ENCODE results near the gene NTM.
A peak's percentile ranks its signal among the peaks of the same experiment; 100 is the strongest.

Gene NTM

DNA sequence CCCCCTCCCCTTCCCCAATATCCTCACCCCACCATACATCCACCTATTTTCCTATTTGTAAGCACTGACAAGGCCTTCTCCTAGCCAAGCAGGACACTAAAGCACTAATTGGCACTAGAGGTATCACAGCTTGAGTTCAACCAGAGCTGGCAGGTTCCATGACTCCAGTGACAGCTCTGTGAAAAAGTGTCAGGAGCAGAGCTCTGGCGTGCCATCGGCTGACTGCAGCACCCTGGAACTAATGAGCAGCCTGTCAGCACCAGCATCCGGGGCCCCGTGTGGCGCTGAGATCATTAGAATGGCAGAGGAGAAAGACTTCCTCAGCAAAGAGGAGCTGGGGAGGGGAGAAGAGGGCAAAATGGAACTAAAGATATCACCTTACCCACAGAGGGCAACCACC lies 847.4 kb downstream of the NTM start:
- no peak for DNase-seq (ENCODE audit: low spot score)

- DNase-seq (ENCODE audit: low spot score): peak; percentile 35
Measured at GRCh38 chr11:132220474-132220873, 850.1 kb downstream of the NTM start.

DNA sequence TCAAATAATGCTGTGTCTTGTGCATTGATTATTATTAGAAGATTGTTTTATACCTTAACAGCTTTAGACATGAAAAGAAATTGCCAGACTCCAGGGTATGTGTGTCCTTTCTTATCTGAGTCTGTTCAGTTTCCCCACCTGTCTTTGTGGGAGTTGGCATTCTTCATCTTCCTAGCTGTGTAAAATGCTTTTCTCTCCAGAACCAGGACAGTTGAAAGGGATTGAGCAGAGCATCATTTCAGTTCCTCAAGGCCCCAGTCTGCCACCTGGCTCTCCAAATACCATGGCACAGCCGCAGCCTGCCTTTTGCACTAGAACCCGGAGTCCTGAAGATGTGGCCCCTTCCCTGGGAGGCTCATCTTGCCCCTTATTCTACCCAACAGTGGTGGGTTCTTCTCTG lies 851.9 kb downstream of the NTM start:
- DNase-seq (ENCODE audit: low spot score): no peak

DNA sequence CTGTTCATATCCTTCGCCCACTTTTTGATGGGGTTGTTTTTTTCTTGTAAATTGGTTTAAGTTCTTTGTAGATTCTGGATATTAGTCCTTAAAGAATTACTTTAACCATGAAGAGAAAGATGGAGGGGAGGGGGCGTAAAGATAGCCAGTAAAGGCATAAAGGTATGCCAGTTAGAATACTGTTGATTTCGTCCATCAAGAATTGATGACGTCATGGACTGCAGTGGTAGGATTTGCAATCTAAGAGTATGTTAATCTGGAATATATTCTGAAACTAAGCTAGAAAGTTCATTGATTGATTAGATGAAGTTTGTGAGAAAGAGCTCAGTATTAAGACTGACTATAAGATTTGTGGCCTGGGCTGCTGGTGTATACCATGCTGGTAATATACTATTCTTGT lies 856.1 kb downstream of the NTM start:
- no peak for DNase-seq (ENCODE audit: low spot score)

GRCh38 chr11:132228746-132229325 lies 858.4 kb downstream of the NTM start:
- no peak for DNase-seq (ENCODE audit: low spot score)

GRCh38 chr11:132231656-132232347 lies 861.4 kb downstream of the NTM start:
- DNase-seq (ENCODE audit: low spot score): no peak

DNA sequence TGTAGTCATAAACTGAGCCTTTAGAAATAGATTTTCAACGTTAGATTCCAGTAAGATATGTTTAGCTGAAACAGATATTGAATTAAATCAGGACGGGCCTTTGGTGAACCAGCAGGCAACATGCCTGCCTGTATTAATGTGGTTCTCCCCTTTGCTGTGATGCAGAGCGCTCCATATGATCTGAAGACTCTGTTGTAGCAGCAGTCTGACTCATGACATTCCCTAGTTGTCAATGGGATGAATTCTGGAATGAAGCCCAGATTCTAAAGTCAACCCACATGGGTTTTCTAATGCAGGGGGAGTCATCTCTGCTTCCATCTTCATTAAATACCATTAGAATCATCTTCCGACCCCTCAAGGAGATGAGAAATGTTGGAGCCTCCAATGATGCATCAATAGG lies 864.5 kb downstream of the NTM start:
- DNase-seq (ENCODE audit: low spot score): no peak

- DNase-seq (ENCODE audit: low spot score): no peak
Measured at GRCh38 chr11:132237781-132238180, 867.4 kb downstream of the NTM start.

DNA sequence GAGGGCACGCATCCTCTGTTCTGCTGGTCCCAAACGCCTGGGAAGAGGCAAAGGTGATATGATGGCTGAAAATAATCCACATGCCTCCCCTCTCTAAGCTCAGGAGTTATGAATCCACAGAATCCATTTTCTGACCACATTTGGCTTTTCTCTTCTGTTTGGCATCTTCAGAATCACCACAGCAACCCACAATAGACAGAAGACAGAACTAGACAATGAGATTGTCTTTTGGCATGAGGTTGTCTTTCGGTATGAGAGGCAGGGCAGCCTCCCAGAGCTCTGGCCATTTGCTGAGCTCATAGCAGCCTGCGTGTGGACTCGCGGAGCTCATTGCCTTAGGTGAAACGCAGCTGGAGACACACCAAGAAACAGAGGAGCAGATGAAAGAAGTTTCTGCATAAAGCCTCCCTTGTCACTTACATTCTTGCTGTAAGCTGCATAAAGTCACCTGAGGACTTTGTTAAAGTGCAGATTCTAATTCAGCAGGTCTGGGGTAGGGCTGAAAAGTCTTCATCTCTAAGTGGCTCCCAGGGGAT lies 868.0 kb downstream of the NTM start:
- no peak for DNase-seq (ENCODE audit: low spot score)

DNA sequence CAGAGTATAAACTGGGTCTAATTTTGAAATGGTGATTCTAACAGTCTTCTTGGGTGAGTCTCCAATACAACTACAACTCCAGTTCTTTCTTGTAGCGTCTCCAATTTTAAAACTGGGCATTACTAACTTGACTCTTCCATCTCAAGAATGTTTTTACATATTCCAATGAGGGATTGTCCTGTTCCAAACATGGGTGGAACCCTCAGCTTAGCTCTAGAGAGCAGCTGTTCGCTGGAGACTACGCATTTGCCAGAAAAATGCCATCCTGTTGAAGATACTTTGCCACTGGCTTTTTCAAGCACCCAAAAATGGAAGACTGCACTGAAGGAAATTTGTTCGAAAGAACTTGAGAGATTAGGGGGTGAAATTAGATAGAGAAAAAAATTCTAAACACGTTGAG lies 870.0 kb downstream of the NTM start:
- no peak for DNase-seq (ENCODE audit: low spot score)

DNA sequence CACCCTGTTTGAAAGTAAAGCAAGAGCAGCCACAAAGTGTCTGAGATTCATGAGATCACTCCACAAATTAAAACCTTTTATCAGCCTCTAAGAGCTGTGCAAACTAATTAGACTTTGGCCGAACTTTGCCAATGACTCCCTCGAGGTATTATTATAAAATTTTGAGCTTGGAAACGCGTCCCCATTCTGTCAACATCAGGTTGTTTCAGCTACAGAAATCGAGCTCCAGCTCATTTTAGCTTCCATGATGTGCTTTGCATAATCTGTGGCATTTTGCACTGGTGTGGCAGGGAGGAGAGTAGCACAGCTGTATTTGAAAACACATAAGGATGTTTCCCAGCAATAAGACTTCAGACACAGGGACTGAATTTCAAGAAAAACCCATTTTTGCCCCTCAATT lies 872.2 kb downstream of the NTM start:
- no peak for DNase-seq (ENCODE audit: low spot score)

- DNase-seq (ENCODE audit: low spot score): no peak
Measured at GRCh38 chr11:132244846-132245245, 874.4 kb downstream of the NTM start.

- peak; percentile 79 for DNase-seq (ENCODE audit: low spot score)
Measured at GRCh38 chr11:132245403-132246385, 875.3 kb downstream of the NTM start.

- DNase-seq (ENCODE audit: low spot score): peak; percentile 75
Measured at GRCh38 chr11:132248580-132248979, 878.2 kb downstream of the NTM start.

- DNase-seq (ENCODE audit: low spot score): no peak
Measured at GRCh38 chr11:132249256-132249655, 878.8 kb downstream of the NTM start.

DNA sequence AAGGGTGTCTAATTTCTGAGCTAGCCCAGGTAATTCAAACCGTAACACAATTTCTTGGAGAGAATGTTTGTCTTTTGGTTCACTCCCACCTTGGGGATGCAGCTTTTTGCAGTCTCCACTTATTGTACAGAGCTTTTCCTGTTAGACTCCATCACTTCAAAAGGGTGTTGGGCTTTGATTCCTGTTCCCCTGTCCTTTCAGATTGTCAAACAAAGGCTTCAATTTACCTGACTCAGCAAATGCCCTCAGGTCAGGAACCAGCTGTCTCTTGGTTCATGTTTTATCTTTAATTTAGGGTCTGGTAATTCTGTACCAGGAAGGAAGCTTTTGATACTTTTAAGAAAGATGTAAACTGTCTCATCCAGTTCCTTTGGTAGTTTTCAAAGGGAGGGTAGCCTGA lies 880.6 kb downstream of the NTM start:
- no peak for DNase-seq (ENCODE audit: low spot score)

- no peak for DNase-seq (ENCODE audit: low spot score)
Measured at GRCh38 chr11:132253469-132254264, 883.3 kb downstream of the NTM start.

GRCh38 chr11:132254906-132255305 lies 884.5 kb downstream of the NTM start:
- DNase-seq (ENCODE audit: low spot score): no peak

DNA sequence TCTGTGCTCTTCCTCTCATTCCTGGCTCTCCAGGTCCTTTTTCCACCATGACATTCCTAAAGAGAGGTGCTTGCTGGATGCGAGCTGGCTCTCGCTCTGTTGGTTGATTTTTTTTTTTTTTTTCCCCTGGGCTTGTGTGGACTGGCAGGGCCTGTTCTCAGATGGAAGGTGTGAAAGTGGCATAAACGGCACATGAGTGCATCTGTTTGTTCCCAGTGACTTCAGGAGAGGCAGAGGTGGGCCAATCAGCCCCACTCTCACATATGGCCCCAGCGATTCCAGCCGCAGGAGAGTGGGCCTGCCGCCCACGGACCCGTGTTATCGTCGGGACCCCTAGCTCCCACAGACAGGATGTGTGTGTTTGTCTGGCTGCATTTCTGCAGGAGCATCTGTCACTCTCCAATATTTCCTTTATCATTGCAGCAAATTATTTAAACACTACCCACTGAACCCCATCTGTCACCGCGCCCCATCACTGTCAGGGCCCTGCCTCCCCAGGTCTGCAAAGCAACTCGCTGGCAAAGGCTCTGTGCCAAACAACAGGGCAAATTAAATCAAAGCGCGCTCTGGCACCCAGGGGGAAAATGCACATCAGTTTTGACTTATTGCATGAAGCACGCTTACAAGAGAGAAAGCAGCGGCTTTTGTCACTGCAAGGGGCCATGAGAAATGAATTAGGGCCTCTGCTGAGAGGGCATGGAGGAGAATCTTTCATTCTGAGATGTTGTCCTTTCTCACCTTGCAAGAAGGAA lies 886.3 kb downstream of the NTM start:
- peak; percentile 53 for DNase-seq (ENCODE audit: low spot score)

DNA sequence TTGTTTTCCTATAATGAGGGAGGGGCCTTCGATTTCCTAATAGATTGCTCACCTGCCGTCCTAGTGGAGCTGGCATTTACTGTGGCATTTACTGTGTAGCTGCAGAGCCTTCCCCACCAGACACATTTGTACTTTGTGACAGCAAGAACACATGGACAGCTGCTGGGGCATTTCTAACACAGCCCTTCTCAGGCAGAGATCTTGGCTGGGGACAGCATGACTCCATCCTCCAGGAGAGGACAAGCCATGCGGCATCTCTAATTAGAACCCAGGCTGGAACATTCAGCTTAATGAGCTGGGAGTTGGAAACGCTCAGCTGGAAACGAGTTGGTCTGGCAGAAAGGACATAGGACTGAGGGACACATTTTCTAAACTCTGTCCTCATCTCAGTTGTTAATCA lies 887.5 kb downstream of the NTM start:
- DNase-seq (ENCODE audit: low spot score): no peak

DNA sequence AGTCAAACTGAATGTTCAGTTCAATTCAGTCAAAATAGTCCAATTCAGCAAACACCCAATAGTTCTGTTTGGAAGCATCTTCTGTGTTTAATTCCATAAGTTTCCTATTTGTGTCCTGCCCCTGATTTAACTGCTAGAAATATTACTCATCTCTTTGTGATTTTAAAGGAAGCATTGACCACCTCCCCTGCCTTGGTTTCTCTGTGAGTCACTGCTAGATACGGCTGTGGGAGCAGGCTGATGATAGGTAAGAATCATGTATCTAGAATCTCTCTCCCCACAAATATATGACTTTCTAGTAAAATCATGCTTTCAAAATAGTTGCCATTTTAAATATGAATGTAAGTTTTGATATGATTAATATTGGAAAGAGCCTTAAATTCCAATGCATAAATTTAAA lies 888.5 kb downstream of the NTM start:
- DNase-seq (ENCODE audit: low spot score): no peak

Data from Ammon's horn (tissue), 1 donor.